Measurements from ENCODE around the gene CYP4V2.

Gene CYP4V2

GRCh38 chr4:186191200-186192065 is at the start of gene CYP4V2:
Gene CYP4V2, plus strand, starts transcription at chr4:186191567. Its CDS starts 257 bp downstream, at chr4:186191824.
- no peak for DNase-seq

GRCh38 chr4:186144198-186144945 is 47.0 kb upstream of the CYP4V2 start:
- no peak for DNase-seq

GRCh38 chr4:186144946-186145569 is 46.3 kb upstream of the CYP4V2 start:
- DNase-seq, result no peak

- no peak for DNase-seq
Measured at GRCh38 chr4:186146458-186146857, 44.9 kb upstream of the CYP4V2 start.

GRCh38 chr4:186148336-186148975 is 42.9 kb upstream of the CYP4V2 start:
- DNase-seq, result no peak

GRCh38 chr4:186149872-186150271 is 41.5 kb upstream of the CYP4V2 start:
- no peak for DNase-seq

- DNase-seq, result no peak
Measured at GRCh38 chr4:186150926-186151325, 40.4 kb upstream of the CYP4V2 start.

- no peak for DNase-seq
Measured at GRCh38 chr4:186151499-186151898, 39.9 kb upstream of the CYP4V2 start.

- no peak for DNase-seq
Measured at GRCh38 chr4:186158021-186158813, 33.1 kb upstream of the CYP4V2 start.

- no peak for DNase-seq
Measured at GRCh38 chr4:186158966-186159365, 32.4 kb upstream of the CYP4V2 start.

- DNase-seq, result no peak
Measured at GRCh38 chr4:186159613-186160012, 31.8 kb upstream of the CYP4V2 start.

- DNase-seq, result no peak
Measured at GRCh38 chr4:186161138-186161537, 30.2 kb upstream of the CYP4V2 start.

- DNase-seq, result no peak
Measured at GRCh38 chr4:186166852-186167512, 24.4 kb upstream of the CYP4V2 start.

- no peak for DNase-seq
Measured at GRCh38 chr4:186167605-186168004, 23.8 kb upstream of the CYP4V2 start.

GRCh38 chr4:186168750-186169149 is 22.6 kb upstream of the CYP4V2 start:
- no peak for DNase-seq

GRCh38 chr4:186169333-186169944 is 21.9 kb upstream of the CYP4V2 start:
- DNase-seq, result no peak

GRCh38 chr4:186169945-186170802 is 21.2 kb upstream of the CYP4V2 start:
- no peak for DNase-seq

- no peak for DNase-seq
Measured at GRCh38 chr4:186170966-186171365, 20.4 kb upstream of the CYP4V2 start.

- no peak for DNase-seq
Measured at GRCh38 chr4:186172546-186172945, 18.8 kb upstream of the CYP4V2 start.

GRCh38 chr4:186188107-186188506 is 3.3 kb upstream of the CYP4V2 start:
- DNase-seq, result no peak
